PC-3 (cell line): ENCODE results near the gene CCNE1. TPM values are rescaled to one million over a fixed set of nuclear protein-coding genes. Genes with fewer than 3 reads are reported as not detected.

Experiments used
- ATAC-seq: fragments of 200-7000 bp; cut with Tn5 transposase; 2 replicates; pipeline ENCODE4 v1.9.1; 2020; ENCODE audit warnings: mild to moderate bottlenecking, moderate library complexity
- BruUV-seq: library from RNA; stranded (reverse); fragments of 400-500 nt; replicated peaks from 2 replicates; lab custom pipeline; 2021; lab: Mats Ljungman, UMichigan
- CTCF ChIA-PET: fragments of 300-600 bp; sonication (Branson Sonifier 250); formaldehyde crosslinking; loops from one replicate; lab custom pipeline; 2022; ENCODE audit warnings: antibody characterized with exemption; lab: Charles Lee
- POLR2A ChIA-PET: fragments of 300-600 bp; sonication (Branson Sonifier 250); formaldehyde crosslinking; loops from one replicate; lab custom pipeline; 2022; ENCODE audit warnings: antibody characterized with exemption; ENCODE audit not compliant: unreplicated experiment; lab: Charles Lee
- DNase-seq: peaks from one replicate; pipeline ENCODE4 v3.0.0-alpha.2; 2015
- H2AFZ ChIP-seq: fragments of 300-600 bp; sonication (generic); 2 replicates; pipeline ENCODE4 v1.6.0; 2016; ENCODE audit warnings: antibody characterized with exemption, low read length
- H3F3A ChIP-seq: fragments of 300-600 bp; sonication (generic); one replicate; pipeline ENCODE4 v1.6.0; 2017; ENCODE audit warnings: antibody characterized with exemption, low read length, control low read depth, mild to moderate bottlenecking; ENCODE audit not compliant: unreplicated experiment
- H3K27ac ChIP-seq: fragments of 300-600 bp; sonication (generic); 2 replicates; pipeline ENCODE4 v1.5.1; 2016; ENCODE audit warnings: mild to moderate bottlenecking, low read length
- H3K27me3 ChIP-seq: fragments of 300-600 bp; sonication (generic); 2 replicates; pipeline ENCODE4 v1.6.1; 2016; ENCODE audit warnings: low read length, mixed read lengths
- H3K36me3 ChIP-seq: fragments of 300-600 bp; sonication (generic); 2 replicates; pipeline ENCODE4 v1.6.1; 2016; ENCODE audit warnings: low read depth, mixed run types, low read length, mixed read lengths
- H3K4me1 ChIP-seq: fragments of 300-600 bp; sonication (generic); 2 replicates; pipeline ENCODE4 v1.5.1; 2016; ENCODE audit warnings: low read length; ENCODE audit not compliant: insufficient read depth
- H3K4me2 ChIP-seq: fragments of 300-600 bp; sonication (generic); 2 replicates; pipeline ENCODE4 v1.6.0; 2016; ENCODE audit warnings: low read length
- H3K4me3 ChIP-seq: fragments of 300-600 bp; sonication (generic); 2 replicates; pipeline ENCODE4 v1.5.1; 2016; ENCODE audit warnings: mild to moderate bottlenecking, low read length, mixed read lengths
- H3K79me2 ChIP-seq: fragments of 300-600 bp; sonication (generic); 2 replicates; pipeline ENCODE4 v1.6.1; 2017; ENCODE audit warnings: low read length, mixed read lengths
- H3K9ac ChIP-seq: fragments of 300-600 bp; sonication (generic); 2 replicates; pipeline ENCODE4 v1.6.0; 2016; ENCODE audit warnings: mild to moderate bottlenecking, low read length
- H3K9me2 ChIP-seq: fragments of 300-600 bp; sonication (generic); replicated peaks from 2 replicates; pipeline ENCODE4 v1.6.1; 2016; ENCODE audit warnings: mixed run types, low read length, mixed read lengths
- H3K9me3 ChIP-seq: fragments of 300-600 bp; sonication (generic); 2 replicates; pipeline ENCODE4 v1.6.1; 2016; ENCODE audit warnings: low read length, mixed read lengths
- H4K20me1 ChIP-seq: fragments of 300-600 bp; sonication (generic); 2 replicates; pipeline ENCODE4 v1.6.1; 2016; ENCODE audit warnings: low read length, mixed read lengths
- EZH2 ChIP-seq: fragments of 300-600 bp; sonication (generic); IDR thresholded peaks from one replicate; pipeline ENCODE4 v1.6.1; 2017; ENCODE audit warnings: antibody characterized with exemption, mild to moderate bottlenecking, low read length; ENCODE audit not compliant: unreplicated experiment
- EZH2phosphoT487 ChIP-seq: fragments of 300-600 bp; sonication (generic); IDR thresholded peaks from 2 replicates; pipeline ENCODE4 v1.6.1; 2018; ENCODE audit warnings: mild to moderate bottlenecking, antibody characterized with exemption, low read length, borderline replicate concordance
- intact Hi-C: fragments of 100-400 bp; cut with micrococcal nuclease; formaldehyde crosslinking; loops from 2 replicates; pipeline ENCODE4 v1.9.0; 2023
- total RNA-seq: library from RNA; depleted of rRNA; stranded (reverse); fragments of >200 nt; gene quantifications from 2 replicates; pipeline ENCODE4 v1.2.3, GENCODE V29; 2014; rRNA removed
- TF ChIP-seq, protein P1 (sequence below): fragments of 300-600 bp; sonication (generic); conservative IDR thresholded peaks from 2 replicates; pipeline ENCODE4 v1.5.1; 2017; ENCODE audit warnings: antibody characterized with exemption, low read depth, mild to moderate bottlenecking, low read length

Gene CCNE1
- total RNA-seq, 1 experiment from 2014 or later, result 10.9 TPM

DNA sequence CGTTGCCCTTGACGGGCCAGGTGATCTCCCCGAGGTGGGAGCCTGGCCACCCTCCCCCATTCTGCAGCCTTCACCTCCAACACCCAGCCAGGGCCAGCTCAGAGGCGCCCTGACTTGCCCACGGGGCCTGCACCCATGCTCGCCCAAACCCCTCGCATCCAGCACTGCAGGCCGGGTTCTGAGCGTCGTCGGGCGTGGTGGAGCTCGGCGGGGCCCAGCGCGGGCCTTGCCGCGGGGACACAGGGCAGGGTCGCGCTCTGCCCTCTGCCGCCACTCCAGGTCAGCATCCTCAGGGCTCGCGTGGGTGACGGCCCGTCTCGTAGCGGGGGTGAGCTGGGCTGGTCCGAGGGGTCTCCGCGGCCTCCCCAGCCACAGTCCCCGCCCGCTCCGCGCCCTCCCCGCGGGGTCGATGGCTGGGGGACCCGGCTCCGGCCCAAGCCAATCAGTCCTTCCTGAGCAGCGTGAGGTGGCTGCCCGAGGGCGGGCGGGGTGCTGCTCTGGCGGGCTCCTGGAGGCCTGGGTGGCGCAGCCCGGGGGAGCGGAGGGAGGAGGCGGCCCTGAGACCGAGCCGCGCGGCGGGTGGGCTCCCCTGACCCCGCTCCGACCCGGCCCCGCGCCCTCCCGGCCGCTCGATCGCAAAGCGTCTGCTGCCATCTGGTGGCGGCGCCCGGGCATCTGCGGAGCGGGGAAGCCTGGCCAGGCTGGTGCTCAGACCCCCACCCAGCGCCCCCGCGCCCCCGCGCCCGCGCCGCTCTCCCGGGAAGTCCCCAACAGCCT lies 61.4 kb downstream of the CCNE1 start:
- Histone ChIP-seq H3F3A (no peaks in the 10 kb centered on the region), H3K27ac (no peak overlapping the region), H3K9me2 (no peaks in the 10 kb centered on the region), H3K4me3 (peak overlapping the region; percentile 67), H3K9me3 (no peaks in the 10 kb centered on the region), H3K4me2 (peak overlapping the region; percentile 87), H3K4me1 (peaks cover 3% of the 10 kb centered on the region; the same call in 1 of the 2 replicates), H2AFZ (peak overlapping the region; percentile 83), H3K79me2 (no peaks in the 10 kb centered on the region), H3K36me3 (no peaks in the 10 kb centered on the region), H3K27me3 (no peaks in the 10 kb centered on the region), H4K20me1 (no peaks in the 10 kb centered on the region), H3K9ac (peak overlapping the region; percentile 15; the same call in 1 of the 2 replicates)
- ChIA-PET CTCF (no interaction called here), POLR2A (no interaction called here)
- intact Hi-C loops, result loop anchor here (1.0 to 5.0 kb wide), 3 partner anchors 102 to 142 kb away; no protein-coding TSS in a partner anchor
- DNase-seq (peak; percentile 43), ATAC-seq (peak; percentile 92)
- no TSS peak for BruUV-seq
- TF ChIP-seq, protein P1, sequence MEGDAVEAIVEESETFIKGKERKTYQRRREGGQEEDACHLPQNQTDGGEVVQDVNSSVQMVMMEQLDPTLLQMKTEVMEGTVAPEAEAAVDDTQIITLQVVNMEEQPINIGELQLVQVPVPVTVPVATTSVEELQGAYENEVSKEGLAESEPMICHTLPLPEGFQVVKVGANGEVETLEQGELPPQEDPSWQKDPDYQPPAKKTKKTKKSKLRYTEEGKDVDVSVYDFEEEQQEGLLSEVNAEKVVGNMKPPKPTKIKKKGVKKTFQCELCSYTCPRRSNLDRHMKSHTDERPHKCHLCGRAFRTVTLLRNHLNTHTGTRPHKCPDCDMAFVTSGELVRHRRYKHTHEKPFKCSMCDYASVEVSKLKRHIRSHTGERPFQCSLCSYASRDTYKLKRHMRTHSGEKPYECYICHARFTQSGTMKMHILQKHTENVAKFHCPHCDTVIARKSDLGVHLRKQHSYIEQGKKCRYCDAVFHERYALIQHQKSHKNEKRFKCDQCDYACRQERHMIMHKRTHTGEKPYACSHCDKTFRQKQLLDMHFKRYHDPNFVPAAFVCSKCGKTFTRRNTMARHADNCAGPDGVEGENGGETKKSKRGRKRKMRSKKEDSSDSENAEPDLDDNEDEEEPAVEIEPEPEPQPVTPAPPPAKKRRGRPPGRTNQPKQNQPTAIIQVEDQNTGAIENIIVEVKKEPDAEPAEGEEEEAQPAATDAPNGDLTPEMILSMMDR, result peak; percentile 66
- TF ChIP-seq EZH2, result no peak
- TF ChIP-seq EZH2phosphoT487, result no peak

Other genes starting within 250 kb of the CCNE1 start
- 99.7 and 115 TPM in 2 replicates for gene POP4, start 205.7 kb upstream of the CCNE1 start, total RNA-seq
- gene PLEKHF1, start 146.5 kb upstream of the CCNE1 start, total RNA-seq, result 15.9 and 19.7 TPM in 2 replicates
- gene C19orf12, start 96.7 kb upstream of the CCNE1 start, total RNA-seq, result 11.8 and 25.2 TPM in 2 replicates
- 31.0 and 32.4 TPM in 2 replicates for gene URI1, start 130.2 kb downstream of the CCNE1 start, total RNA-seq